ENCODE data around the gene ACAD10.
"Not testable (repeated sequence)": the region's sequence is repeated elsewhere in the genome, so short reads cannot be mapped to it uniquely, and the experiment has no call there.

The ACAD10 gene

DNA sequence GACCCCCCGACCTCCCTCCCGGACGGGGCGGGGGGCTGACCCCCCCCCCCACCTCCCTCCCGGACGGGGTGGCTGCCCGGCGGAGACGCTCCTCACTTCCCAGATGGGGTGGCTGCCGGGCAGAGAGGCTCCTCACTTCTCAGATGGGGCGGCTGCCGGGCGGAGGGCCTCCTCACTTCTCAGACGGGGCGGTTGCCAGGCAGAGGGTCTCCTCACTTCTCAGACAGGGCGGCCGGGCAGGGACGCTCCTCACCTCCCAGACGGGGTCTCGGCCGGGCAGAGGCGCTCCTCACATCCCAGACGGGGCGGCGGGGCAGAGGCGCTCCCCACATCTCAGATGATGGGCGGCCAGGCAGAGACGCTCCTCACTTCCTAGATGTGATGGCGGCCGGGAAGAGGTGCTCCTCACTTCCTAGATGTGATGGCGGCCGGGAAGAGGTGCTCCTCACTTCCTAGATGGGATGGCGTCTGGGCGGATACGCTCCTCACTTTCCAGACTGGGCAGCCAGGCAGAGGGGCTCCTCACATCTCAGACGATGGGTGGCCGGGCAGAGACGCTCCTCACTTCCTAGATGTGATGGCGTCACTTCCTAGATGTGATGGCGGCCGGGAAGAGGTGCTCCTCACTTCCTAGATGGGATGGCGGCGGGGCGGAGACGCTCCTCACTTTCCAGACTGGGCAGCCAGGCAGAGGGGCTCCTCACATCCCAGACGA is 38.0 kb downstream of the ACAD10 start:
- not testable (repeated sequence) for H3K4me3 ChIP-seq (ENCODE audit: insufficient read depth, low read depth, low read length); H3K4me1 ChIP-seq (ENCODE audit: control insufficient read depth, insufficient read depth, low read length); H3K27me3 ChIP-seq (ENCODE audit: control insufficient read depth, insufficient read depth, low read length, poor library complexity, severe bottlenecking); H3K27ac ChIP-seq (ENCODE audit: insufficient read depth, low read depth, low read length, poor library complexity, severe bottlenecking); H3K9me3 ChIP-seq (ENCODE audit: control insufficient read depth, low read length)
- H3K36me3 ChIP-seq (ENCODE audit: control insufficient read depth, insufficient read depth, low read length), result peaks cover 24% of the 10 kb centered on the region
- 96 to 97% methylated on average over 38 to 45 of the region's 46 CpGs for WGBS, 2 experiments

DNA sequence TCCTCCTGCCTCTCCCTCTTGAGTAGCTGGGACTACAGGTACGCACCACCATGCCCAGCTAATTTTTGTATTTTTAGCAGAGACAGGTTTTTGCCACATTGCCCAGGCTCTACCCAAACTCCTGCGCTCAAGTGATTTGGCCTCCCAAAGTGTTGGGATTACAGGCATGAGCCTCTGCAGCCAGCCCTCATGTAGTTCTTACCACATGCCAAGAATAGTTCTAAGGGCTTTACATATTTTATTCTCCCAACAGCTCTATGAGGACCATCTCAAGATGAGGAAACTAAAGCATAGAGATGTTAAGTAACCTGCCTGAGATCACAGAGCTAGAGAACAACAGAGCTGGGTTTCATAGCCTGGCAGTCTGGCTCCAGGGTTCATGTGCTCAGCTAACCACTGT is 42.9 kb downstream of the ACAD10 start:
- no peak overlapping the region for H3K27ac ChIP-seq (ENCODE audit: insufficient read depth, low read depth, low read length, poor library complexity, severe bottlenecking)
- H3K4me1 ChIP-seq (ENCODE audit: control insufficient read depth, insufficient read depth, low read length), result no peaks in the 10 kb centered on the region
- H3K9me3 ChIP-seq (ENCODE audit: control insufficient read depth, low read length), result no peaks in the 10 kb centered on the region
- 91 to 94% methylated on average over 2 of the region's 2 CpGs for WGBS, 2 experiments
- H3K4me3 ChIP-seq (ENCODE audit: insufficient read depth, low read depth, low read length), result no peak overlapping the region
- H3K27me3 ChIP-seq (ENCODE audit: control insufficient read depth, insufficient read depth, low read length, poor library complexity, severe bottlenecking), result no peaks in the 10 kb centered on the region
- H3K36me3 ChIP-seq (ENCODE audit: control insufficient read depth, insufficient read depth, low read length), result peaks cover 6% of the 10 kb centered on the region

DNA sequence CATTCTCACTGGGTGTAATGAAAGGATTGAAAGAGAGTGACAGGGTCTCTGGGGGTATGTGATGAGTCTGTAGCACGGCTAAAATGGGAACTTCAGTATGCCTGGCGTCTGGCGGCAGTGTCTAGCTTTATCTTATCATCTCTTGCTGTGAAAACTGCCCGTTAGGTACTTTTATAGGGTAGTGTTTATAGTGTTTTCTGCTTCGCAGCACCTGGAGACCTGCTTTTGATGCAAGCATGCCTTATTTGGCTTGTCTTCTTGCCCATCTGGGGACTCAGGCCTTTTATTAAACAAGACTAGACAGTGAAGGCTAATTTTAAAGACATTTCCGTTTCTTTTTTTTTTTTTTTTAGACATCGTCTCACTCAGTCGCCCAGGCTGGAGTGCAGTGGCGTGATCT is 44.6 kb downstream of the ACAD10 start:
- Histone ChIP-seq H3K36me3 (ENCODE audit: control insufficient read depth, insufficient read depth, low read length) (peaks cover 6% of the 10 kb centered on the region), H3K4me3 (ENCODE audit: insufficient read depth, low read depth, low read length) (no peak overlapping the region), H3K9me3 (ENCODE audit: control insufficient read depth, low read length) (no peaks in the 10 kb centered on the region), H3K27ac (ENCODE audit: insufficient read depth, low read depth, low read length, poor library complexity, severe bottlenecking) (no peak overlapping the region), H3K27me3 (ENCODE audit: control insufficient read depth, insufficient read depth, low read length, poor library complexity, severe bottlenecking) (no peaks in the 10 kb centered on the region), H3K4me1 (ENCODE audit: control insufficient read depth, insufficient read depth, low read length) (no peaks in the 10 kb centered on the region)
- WGBS, 2 experiments, result 96% methylated on average over 9 of the region's 9 CpGs

DNA sequence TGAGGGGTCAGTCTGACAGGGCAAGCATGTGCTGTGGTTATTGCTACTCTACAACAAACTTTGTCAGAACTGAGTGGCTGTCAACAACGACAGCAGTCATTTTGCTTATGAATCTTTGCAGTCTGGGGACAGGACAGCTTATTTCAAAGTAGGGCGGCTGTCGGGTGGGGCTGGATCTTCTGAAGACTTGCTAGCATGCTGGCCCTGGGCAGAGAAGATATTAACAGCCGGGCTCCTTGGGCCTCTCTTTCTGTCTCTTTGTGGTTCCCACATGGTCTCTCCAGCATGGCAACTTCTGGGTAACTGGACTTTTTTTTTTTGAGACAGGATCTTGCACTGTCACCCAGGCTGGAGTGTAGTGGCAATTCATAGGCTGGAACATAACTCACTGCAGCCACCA is 46.9 kb downstream of the ACAD10 start:
- Histone ChIP-seq H3K4me1 (ENCODE audit: control insufficient read depth, insufficient read depth, low read length) (no peaks in the 10 kb centered on the region), H3K9me3 (ENCODE audit: control insufficient read depth, low read length) (no peaks in the 10 kb centered on the region), H3K27me3 (ENCODE audit: control insufficient read depth, insufficient read depth, low read length, poor library complexity, severe bottlenecking) (no peaks in the 10 kb centered on the region), H3K27ac (ENCODE audit: insufficient read depth, low read depth, low read length, poor library complexity, severe bottlenecking) (no peak overlapping the region), H3K4me3 (ENCODE audit: insufficient read depth, low read depth, low read length) (no peak overlapping the region), H3K36me3 (ENCODE audit: control insufficient read depth, insufficient read depth, low read length) (peaks cover 9% of the 10 kb centered on the region)
- WGBS, 2 experiments, result 92 to 93% methylated on average over 4 of the region's 4 CpGs

DNA sequence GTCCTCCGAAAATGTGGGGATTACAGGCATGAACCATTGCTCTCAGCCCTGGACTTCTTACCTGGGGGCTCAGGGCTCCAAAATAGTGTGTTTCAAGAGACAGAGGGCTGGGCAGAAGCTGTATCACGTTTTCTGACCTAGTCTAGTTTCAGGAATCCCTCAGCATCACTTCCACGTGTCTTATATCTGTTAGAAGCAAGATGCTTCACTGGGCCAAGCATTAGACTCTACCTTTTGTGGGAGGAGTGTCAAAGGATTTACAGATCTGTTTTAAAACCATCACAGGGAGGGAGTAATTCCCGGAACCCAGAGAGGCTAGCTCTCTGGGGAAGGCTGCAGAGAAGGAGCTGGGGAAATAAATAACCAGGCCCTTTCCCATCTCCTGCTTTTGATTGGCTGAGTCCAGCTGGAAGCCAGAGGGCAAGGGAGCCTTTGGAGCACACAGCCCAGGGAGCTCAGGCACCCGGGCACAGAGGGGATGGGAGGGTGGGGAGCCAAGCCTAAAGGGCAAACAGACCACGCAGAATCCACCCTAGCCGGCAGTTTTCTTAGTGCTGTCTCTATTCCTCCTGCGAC is 47.6 kb downstream of the ACAD10 start:
- no peaks in the 10 kb centered on the region for H3K9me3 ChIP-seq (ENCODE audit: control insufficient read depth, low read length)
- H3K27me3 ChIP-seq (ENCODE audit: control insufficient read depth, insufficient read depth, low read length, poor library complexity, severe bottlenecking), result no peaks in the 10 kb centered on the region
- no peak overlapping the region for H3K27ac ChIP-seq (ENCODE audit: insufficient read depth, low read depth, low read length, poor library complexity, severe bottlenecking)
- H3K4me1 ChIP-seq (ENCODE audit: control insufficient read depth, insufficient read depth, low read length), result no peaks in the 10 kb centered on the region
- peaks cover 9% of the 10 kb centered on the region for H3K36me3 ChIP-seq (ENCODE audit: control insufficient read depth, insufficient read depth, low read length)
- WGBS, 2 experiments, result 92 to 93% methylated on average over 8 of the region's 8 CpGs
- no peak overlapping the region for H3K4me3 ChIP-seq (ENCODE audit: insufficient read depth, low read depth, low read length)

DNA sequence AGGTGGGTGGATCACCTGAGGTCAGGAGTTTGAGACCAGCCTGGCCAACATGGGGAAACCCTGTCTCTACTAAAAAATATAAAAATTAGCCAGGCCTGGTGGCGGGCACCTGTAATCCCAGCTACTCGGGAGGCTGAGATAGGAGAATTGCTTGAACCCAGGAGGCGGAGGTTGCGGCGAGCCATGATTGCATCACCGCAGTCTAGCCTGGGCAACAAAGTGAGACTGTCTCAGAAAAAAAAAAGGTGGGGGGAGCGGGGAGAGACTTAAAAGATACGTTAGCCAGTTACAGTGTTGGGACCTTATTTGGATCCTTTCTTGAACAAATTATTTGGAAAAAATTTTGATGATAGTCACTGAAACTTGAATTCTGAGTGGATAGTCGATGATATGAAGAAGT is 53.7 kb downstream of the ACAD10 start:
- not testable (repeated sequence) for H3K4me3 ChIP-seq (ENCODE audit: insufficient read depth, low read depth, low read length); H3K27ac ChIP-seq (ENCODE audit: insufficient read depth, low read depth, low read length, poor library complexity, severe bottlenecking); H3K9me3 ChIP-seq (ENCODE audit: control insufficient read depth, low read length); H3K36me3 ChIP-seq (ENCODE audit: control insufficient read depth, insufficient read depth, low read length); H3K4me1 ChIP-seq (ENCODE audit: control insufficient read depth, insufficient read depth, low read length); H3K27me3 ChIP-seq (ENCODE audit: control insufficient read depth, insufficient read depth, low read length, poor library complexity, severe bottlenecking)
- 95 to 96% methylated on average over 9 of the region's 9 CpGs for WGBS, 2 experiments

DNA sequence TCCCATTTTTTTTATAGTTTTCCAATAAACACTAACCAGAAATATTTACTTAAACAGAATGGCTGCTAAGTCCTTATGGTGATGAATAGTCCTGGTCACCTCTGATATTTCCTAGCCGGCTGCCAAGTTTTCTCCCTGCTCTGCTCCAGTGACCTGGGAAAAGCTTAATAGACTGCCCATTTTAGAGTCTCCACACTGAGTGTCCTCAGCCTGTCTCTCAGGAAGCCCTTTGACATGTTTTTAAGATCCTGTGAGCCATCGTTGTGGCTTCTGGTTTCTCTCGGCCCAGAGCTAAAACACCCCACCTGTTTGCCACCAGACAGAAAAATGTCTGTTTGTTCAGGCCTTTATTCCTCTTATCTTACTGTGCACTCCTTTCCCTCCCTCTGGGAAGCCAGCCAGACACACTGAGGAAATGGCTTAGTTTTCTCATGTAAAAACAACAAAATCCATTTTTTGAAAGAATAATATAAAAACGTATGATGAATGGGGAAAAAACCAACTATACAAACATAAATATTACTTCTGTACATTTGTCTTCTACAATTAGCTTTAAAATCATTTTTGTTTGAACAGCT is 55.5 kb downstream of the ACAD10 start:
- H3K36me3 ChIP-seq (ENCODE audit: control insufficient read depth, insufficient read depth, low read length), result peaks cover 15% of the 10 kb centered on the region
- H3K27ac ChIP-seq (ENCODE audit: insufficient read depth, low read depth, low read length, poor library complexity, severe bottlenecking), result no peak overlapping the region
- H3K9me3 ChIP-seq (ENCODE audit: control insufficient read depth, low read length), result no peaks in the 10 kb centered on the region
- no peaks in the 10 kb centered on the region for H3K27me3 ChIP-seq (ENCODE audit: control insufficient read depth, insufficient read depth, low read length, poor library complexity, severe bottlenecking)
- 91 to 93% methylated on average over 3 of the region's 4 CpGs for WGBS, 2 experiments
- H3K4me1 ChIP-seq (ENCODE audit: control insufficient read depth, insufficient read depth, low read length), result no peaks in the 10 kb centered on the region
- H3K4me3 ChIP-seq (ENCODE audit: insufficient read depth, low read depth, low read length), result no peak overlapping the region

DNA sequence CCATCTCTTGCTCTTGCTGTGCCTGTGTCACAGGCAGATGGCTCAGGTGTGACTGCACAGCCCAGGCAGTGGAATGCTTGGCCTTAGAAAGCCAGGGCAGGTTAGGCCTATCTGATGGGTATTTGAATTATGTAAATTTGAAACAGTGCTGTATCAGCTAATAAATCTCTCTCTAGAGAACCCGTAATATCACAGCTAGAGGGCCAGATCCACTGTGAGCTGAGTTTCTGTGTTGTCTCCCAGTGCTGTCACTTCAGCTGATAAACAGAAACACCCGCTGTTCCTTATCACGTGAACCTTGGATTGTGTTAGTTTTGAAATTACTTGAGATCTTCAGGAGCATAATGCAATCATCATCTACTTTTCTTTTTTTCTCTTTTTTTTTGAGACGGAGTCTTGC is 59.4 kb downstream of the ACAD10 start:
- Histone ChIP-seq H3K4me1 (ENCODE audit: control insufficient read depth, insufficient read depth, low read length) (no peaks in the 10 kb centered on the region), H3K4me3 (ENCODE audit: insufficient read depth, low read depth, low read length) (no peak overlapping the region), H3K27me3 (ENCODE audit: control insufficient read depth, insufficient read depth, low read length, poor library complexity, severe bottlenecking) (no peaks in the 10 kb centered on the region), H3K36me3 (ENCODE audit: control insufficient read depth, insufficient read depth, low read length) (peaks cover 20% of the 10 kb centered on the region), H3K27ac (ENCODE audit: insufficient read depth, low read depth, low read length, poor library complexity, severe bottlenecking) (no peak overlapping the region), H3K9me3 (ENCODE audit: control insufficient read depth, low read length) (no peaks in the 10 kb centered on the region)
- 99% methylated on average over 4 of the region's 4 CpGs for WGBS, 2 experiments

DNA sequence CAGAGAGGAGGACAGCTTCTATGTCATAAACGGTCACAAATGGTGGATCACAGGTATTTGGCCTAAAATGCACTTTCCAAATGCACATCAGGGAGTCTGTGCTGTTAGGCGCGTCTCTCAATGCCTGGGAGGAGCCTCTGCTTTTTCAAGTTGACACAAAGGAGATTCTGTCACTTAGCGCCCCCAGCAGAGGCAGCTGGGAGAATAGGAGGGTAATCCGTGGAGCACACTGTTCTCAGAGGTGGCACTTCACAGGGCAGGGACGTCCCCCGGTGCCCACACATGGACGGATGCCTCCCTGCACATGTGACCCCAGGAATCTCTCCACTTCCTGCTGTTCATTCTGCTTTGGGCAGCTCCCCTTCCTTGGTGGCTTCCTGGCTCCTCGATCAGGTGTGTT is 61.5 kb downstream of the ACAD10 start:
- Histone ChIP-seq H3K27me3 (ENCODE audit: control insufficient read depth, insufficient read depth, low read length, poor library complexity, severe bottlenecking) (no peaks in the 10 kb centered on the region), H3K4me1 (ENCODE audit: control insufficient read depth, insufficient read depth, low read length) (no peaks in the 10 kb centered on the region), H3K27ac (ENCODE audit: insufficient read depth, low read depth, low read length, poor library complexity, severe bottlenecking) (no peak overlapping the region), H3K9me3 (ENCODE audit: control insufficient read depth, low read length) (no peaks in the 10 kb centered on the region), H3K36me3 (ENCODE audit: control insufficient read depth, insufficient read depth, low read length) (peaks cover 20% of the 10 kb centered on the region), H3K4me3 (ENCODE audit: insufficient read depth, low read depth, low read length) (no peak overlapping the region)
- WGBS, 2 experiments, result 83 to 84% methylated on average over 9 of the region's 9 CpGs

DNA sequence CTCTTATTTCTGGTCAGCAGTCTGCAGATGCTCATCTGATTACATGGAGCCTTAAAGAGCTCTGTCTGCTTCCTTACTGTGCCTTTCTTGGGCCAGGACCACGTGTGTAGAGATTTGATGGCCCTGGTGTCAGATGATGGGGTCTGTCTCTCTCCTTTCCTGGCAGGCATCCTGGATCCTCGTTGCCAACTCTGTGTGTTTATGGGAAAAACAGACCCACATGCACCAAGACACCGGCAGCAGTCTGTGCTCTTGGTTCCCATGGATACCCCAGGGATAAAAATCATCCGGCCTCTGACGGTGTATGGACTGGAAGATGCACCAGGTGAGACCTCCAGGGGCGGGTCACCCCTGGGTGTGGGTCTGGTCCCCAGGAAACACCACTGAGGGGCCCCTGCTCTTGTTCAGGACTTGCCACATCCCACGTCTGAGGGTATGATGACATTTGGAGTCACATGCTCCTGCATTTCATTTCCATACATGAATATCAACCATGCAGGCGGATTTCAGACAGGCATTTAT is 62.4 kb downstream of the ACAD10 start:
- Histone ChIP-seq H3K9me3 (ENCODE audit: control insufficient read depth, low read length) (no peaks in the 10 kb centered on the region), H3K4me3 (ENCODE audit: insufficient read depth, low read depth, low read length) (no peak overlapping the region), H3K4me1 (ENCODE audit: control insufficient read depth, insufficient read depth, low read length) (no peaks in the 10 kb centered on the region), H3K27ac (ENCODE audit: insufficient read depth, low read depth, low read length, poor library complexity, severe bottlenecking) (no peak overlapping the region), H3K27me3 (ENCODE audit: control insufficient read depth, insufficient read depth, low read length, poor library complexity, severe bottlenecking) (no peaks in the 10 kb centered on the region), H3K36me3 (ENCODE audit: control insufficient read depth, insufficient read depth, low read length) (peaks cover 20% of the 10 kb centered on the region)
- WGBS, 2 experiments, result 91 to 92% methylated on average over 8 of the region's 8 CpGs
